HG03103 (cell line): ENCODE measurements around the gene SGPP1.
"Not testable (repeated sequence)": the region's sequence is repeated elsewhere in the genome, so short reads cannot be mapped to it uniquely, and the experiment has no call there.

ENCODE experiments used
- ATAC-seq: cut with Tn5 transposase; IDR thresholded peaks from one replicate; pipeline ENCODE4 v1.9.1; 2021; ENCODE audit warnings: low read depth; ENCODE audit not compliant: unreplicated experiment

Gene SGPP1

GRCh38 chr14:63727736-63728728 lies at the start of gene SGPP1:
Gene SGPP1, minus strand, starts transcription at chr14:63728065. Its CDS starts 121 bp downstream, at chr14:63727944.
- peak; percentile 80 for ATAC-seq

DNA sequence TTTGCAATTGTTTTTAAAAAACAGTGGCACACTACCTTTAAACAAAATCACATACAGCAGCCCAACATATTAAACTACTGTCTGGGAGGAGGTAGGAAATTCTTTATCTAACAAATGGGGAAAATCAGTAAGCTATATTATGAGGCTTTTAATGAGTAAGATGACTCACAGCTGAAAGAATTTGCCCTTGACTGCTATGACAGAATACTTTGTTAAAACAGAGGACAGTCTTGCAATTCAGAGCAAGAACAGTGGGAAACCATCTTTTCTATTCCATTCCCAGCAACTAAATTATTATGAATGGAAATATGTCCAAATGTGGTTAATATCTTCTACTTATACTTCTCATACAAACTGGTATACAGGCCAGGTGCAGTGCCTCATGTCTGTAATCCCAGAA lies 49.2 kb upstream of the SGPP1 start:
- ATAC-seq, result no peak

GRCh38 chr14:63773504-63773903 lies 45.6 kb upstream of the SGPP1 start:
- no peak for ATAC-seq

DNA sequence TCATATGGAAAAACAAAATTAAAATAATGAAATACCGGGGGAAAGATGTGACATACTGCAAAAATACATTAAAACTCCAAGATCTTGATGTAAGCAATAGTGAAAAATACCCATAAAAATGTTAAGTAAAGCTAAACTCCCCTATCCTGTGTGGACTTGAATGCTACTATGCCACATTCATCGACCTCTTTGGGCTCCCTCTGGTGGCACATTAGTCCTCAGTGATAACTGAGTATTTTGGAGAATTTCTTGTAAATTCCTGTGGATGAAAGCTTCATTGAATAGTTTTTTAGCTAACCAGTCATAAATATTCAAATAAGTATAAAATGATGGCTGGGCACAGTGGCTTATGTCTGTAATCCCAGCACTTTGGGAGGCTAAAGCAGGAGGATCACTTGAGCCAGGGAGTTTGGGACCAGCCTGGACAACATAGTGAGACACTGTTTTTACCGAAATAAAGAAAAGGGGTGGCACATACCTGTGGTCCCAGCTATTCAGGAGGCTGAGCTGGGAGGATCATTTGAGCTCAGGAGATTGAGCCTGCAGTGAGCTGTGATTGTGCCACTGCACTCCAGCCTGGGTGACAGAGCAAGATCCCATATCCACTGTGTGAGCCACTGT lies 42.4 kb upstream of the SGPP1 start:
- peak; percentile 69 for ATAC-seq

DNA sequence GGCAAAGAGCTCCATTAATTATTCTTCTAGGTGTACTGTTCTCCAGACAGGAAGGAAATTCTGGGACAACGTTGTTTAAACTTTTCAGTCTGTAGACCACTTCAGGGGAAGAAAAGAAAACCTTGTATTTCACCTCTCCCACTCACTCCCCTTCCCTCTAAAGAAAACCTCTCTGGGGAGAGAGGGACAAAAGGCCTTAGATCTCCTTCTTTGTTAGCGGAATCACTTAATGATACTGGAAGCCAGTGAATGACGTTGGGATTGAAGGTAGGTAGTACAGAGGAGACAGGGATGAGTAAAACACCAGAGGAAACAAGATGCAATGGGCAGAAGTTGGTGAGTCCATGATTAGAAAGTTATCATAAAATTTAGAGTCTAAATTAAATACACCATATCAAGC lies 38.7 kb upstream of the SGPP1 start:
- ATAC-seq, result no peak

DNA sequence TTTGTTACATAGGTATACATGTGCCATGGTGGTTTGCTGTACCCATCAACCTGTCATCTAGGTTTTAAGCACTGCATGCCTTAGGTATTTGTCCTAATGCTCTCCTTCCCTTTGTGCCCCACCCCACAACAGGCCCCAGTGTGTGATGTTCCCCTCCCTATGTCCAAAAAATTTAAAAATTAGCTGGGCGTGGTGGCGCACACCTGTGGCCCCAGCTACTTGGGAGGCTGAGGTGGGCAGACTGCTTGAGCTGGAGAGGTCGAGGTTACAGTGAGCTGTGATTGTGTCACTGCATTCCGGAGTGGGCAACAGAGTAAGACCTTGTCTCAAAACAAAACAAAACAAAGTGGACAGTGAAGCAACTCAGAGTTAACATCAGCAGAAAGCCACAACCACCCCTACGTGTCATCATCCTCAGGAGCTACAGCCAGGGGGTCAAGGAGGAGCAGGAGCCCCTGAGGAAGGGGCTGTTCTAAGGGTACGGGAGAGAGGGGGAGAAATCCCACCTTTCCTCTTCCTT lies 36.8 kb upstream of the SGPP1 start:
- ATAC-seq, result no peak

- no peak for ATAC-seq
Observed at GRCh38 chr14:63764103-63764502, 36.2 kb upstream of the SGPP1 start.

GRCh38 chr14:63761351-63762117 lies 33.7 kb upstream of the SGPP1 start:
- no peak for ATAC-seq

- ATAC-seq, result no peak
Observed at GRCh38 chr14:63760014-63760413, 32.1 kb upstream of the SGPP1 start.

DNA sequence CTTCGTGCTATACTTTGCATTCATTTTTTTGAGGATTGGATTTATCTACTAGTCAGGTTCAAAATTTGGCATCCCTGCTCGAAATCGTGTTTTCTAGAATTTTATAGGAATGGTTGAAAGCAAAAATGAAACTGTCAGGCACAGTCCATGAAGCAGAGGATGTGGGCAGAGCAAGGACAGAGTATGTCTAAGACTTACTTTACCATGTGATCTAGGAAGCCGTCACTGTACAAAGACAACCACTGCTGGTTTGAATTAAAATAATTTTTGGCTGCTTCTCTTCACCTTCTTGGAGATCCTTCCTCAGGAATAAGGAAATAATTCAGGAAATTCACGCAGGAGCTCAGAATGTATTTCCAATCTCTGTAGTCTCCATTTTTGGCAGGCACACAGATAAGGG lies 31.6 kb upstream of the SGPP1 start:
- no peak for ATAC-seq

DNA sequence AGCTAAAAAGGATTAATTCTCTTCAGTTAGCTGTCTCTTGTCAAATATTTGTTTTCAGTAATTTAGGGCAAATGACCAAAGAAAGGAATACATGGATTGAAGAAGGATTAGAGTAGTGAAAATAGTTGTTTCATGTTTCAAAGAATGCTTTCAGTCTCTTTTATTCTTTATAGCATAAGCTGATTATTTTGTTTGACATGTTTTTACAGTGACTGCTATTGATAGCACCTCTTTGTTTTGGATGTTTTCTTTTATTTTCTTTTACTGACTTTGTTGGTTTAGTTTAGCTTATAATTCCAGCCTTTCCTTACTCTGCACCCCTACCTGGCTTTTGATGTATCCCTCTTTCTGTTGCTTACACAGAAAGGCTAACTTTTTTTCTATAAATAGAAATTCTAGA lies 29.3 kb upstream of the SGPP1 start:
- no peak for ATAC-seq

- no peak for ATAC-seq
Observed at GRCh38 chr14:63752449-63753169, 24.7 kb upstream of the SGPP1 start.

DNA sequence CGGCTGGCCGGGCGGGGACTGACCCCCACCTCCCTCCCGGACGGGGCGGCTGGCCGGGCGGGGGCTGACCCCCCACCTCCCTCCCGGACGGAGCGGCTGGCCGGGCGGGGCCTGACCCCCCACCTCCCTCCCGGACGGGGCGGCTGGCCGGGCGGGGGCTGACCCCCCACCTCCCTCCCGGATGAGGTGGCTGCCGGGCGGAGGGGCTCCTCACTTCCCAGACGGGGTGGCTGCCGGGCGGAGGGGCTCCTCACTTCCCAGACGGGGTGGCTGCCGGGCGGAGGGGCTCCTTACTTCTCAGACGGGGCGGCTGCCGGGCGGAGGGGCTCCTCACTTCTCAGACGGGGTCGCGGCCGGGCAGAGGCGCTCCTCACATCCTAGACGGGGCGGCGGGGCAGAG lies 23.2 kb upstream of the SGPP1 start:
- not testable (repeated sequence) for ATAC-seq

GRCh38 chr14:63747846-63748245 lies 20.0 kb upstream of the SGPP1 start:
- ATAC-seq, result no peak

- peak; percentile 66 for ATAC-seq
Observed at GRCh38 chr14:63745858-63746425, 18.1 kb upstream of the SGPP1 start.

- ATAC-seq, result no peak
Observed at GRCh38 chr14:63745272-63745671, 17.4 kb upstream of the SGPP1 start.

GRCh38 chr14:63737582-63738006 lies 9.7 kb upstream of the SGPP1 start:
- peak; percentile 90 for ATAC-seq

- no peak for ATAC-seq
Observed at GRCh38 chr14:63735720-63736119, 7.9 kb upstream of the SGPP1 start.

DNA sequence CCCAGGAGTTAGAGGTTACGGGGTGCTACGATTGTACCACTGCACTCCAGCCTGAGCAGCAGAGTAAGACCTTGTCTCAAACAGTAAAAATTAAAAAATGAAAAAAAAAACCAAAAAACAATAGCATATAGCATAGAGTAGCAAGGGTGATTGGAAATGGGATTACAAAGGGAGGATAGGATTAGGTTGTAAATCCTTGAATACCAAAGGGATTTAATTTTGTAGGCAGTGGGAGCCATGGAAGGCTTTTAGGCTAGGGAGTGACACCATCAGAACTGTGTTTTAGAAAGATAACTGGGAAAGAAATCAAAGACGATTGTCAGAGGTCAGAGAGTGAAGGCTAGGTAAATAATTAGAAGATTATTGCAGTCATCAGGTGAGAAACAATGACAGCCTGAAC lies 2.8 kb upstream of the SGPP1 start:
- ATAC-seq, result no peak

DNA sequence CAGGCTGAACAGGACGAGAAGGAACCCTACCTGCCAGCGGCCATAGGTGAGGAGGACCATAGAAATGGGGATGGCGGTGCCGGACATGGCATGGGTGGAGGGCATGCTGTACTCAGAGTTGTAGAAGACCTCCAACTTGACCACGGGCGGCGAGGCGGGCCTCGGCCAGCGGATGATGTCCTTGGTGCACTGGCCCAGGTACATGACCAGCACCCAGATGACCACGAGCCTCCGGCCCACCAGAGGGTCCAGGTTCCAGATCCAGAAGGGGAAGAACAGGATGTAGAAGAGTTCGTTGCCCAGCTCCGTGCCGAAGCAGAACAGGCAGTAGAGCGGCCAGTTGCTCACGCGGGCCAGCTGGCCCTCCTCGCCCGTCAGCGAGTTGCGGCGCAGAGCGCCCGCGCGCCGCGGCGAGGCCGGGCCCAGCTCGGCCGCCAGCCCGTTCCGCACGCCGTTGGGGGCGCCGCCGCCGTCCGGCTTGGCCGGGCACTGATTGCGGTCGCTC lies 582 bp downstream of the SGPP1 start:
- peak; percentile 30 for ATAC-seq
